SH-SY5Y (cell line): ENCODE data around the gene CERS3.

Source experiments
- GATA2 ChIP-seq: IDR thresholded peaks from 2 replicates; pipeline ENCODE4 v1.6.1; 2011; ENCODE audit warnings: mild to moderate bottlenecking, low read depth, low read length
- GATA3 ChIP-seq: IDR thresholded peaks from 2 replicates; pipeline ENCODE4 v1.6.1; 2011; ENCODE audit warnings: low read depth, mild to moderate bottlenecking, low read length, moderate library complexity

DNA sequence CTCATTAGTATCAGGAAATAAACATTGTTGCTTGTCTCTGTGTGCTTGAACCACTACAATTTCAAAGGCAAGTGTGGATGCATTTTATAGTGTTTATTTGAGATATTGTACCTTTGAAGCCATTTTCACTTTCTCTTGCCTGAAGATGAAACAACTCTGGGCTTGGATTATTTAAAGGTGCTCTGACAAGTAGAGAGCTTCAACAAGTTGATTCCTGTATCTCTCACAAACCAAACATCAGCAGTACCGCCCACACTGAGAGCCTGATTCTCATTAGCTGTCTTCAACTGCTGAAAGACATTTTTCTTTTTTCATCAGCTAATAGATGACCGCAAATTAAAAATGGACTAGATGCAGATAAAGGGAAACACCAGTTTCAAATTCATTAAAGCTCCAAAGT, 806 bp upstream of the CERS3 start:
- no peak for TF ChIP-seq GATA2
- TF ChIP-seq GATA3 = no peak
